Epithelial cell of esophagus (primary cell): Measurements from ENCODE around the gene KATNA1.
"Not testable (repeated sequence)": the region's sequence is repeated elsewhere in the genome, so short reads cannot be mapped to it uniquely, and the experiment has no call there.

Experiments
- DNase-seq: peaks from one replicate; pipeline ENCODE4 v3.0.0; 2010; ENCODE audit warnings: low read depth
- H3K4me3 ChIP-seq: 2 replicates; pipeline ENCODE4 v1.5.1; 2011; ENCODE audit warnings: mild to moderate bottlenecking, low read length, control low read depth
- CTCF ChIP-seq: IDR thresholded peaks from 2 replicates; pipeline ENCODE4 v1.5.1; 2011; ENCODE audit warnings: low read depth, mild to moderate bottlenecking, low read length, control low read depth, inconsistent platforms; ENCODE audit not compliant: insufficient read depth; ENCODE audit errors: missing control alignments

Gene KATNA1

DNA sequence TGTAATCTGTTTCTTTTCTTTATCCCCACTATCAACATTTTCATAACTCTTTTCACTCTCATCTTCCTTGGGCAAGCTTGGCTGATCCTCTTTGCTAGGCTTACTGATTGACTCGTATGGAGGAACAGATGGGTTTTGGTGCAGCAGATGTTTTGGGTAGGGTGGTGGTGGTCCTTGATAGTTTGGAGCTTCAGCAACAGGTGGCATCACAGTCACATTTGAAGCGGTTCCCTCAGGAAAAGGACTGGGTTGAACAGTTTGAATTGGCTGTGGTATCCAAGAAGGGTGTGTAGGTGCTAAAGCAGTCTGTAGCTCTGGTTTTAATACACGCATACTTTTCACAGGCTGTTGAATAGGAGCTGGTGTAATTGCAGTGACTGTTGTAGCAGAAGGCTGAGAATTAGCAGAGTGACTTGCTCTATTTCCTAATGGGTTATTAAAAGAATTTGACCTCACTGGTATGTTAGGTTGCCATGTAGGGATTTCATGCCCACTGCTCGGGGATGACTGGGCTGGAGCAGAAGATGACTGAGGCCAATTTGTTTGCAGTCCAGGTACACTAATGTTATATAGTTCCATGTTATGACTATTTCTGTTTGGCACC lies 34.8 kb upstream of the KATNA1 start:
- TF ChIP-seq CTCF = no peak
- no peak for DNase-seq
- no peak overlapping the region for H3K4me3 ChIP-seq

- not testable (repeated sequence) for DNase-seq, H3K4me3 ChIP-seq
These were observed 33.3 kb upstream of the KATNA1 start for GRCh38 chr6:149681845-149682244.

- no peak for TF ChIP-seq CTCF
- H3K4me3 ChIP-seq = no peak overlapping the region
- no peak for DNase-seq
These were observed 32.7 kb upstream of the KATNA1 start for GRCh38 chr6:149681209-149681608.

DNA sequence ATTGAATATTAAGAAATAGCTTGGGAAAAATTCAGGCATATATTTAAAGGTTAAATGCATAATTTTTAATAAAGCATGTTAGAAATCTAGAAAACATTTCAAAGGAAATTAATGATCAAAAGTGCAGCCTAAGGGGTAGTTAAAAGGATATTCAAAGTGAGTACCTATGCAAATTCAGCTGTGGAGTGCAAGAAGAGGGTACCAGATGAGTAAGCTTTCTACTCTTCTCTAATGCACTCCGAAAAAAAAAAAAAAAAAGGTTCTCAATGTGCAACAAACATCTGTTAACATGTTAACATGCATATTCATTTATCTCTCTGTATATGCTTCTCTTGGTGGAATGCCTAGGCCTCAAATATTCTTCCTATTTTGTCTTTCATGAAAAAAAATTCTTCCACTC lies 32.0 kb upstream of the KATNA1 start:
- no peak for TF ChIP-seq CTCF
- H3K4me3 ChIP-seq = no peak overlapping the region
- no peak for DNase-seq

DNA sequence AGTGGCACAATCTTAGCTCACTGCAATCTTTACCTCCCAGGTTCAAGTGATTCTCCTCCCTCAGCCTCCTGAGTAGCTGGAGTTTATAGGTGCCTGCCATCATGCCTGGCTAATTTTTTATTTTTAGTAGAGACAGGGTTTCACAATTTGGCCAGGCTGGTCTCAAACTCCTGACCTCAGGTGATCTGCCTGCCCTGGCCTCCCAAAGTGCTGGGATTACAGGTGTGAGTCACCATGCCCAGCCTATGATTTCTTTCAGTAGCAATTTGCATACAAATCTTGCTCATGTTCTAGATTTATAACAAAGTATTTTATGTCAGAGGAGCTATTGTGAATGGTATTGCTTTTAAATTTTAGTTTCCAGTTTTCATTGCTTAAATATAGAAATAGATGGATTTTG lies 23.8 kb upstream of the KATNA1 start:
- not testable (repeated sequence) for H3K4me3 ChIP-seq, DNase-seq

GRCh38 chr6:149660028-149660427 lies 11.5 kb upstream of the KATNA1 start:
- no peak overlapping the region for H3K4me3 ChIP-seq
- TF ChIP-seq CTCF = no peak
- no peak for DNase-seq

GRCh38 chr6:149657441-149657840 lies 8.9 kb upstream of the KATNA1 start:
- no peak for DNase-seq
- no peak overlapping the region for H3K4me3 ChIP-seq
- TF ChIP-seq CTCF = no peak

- TF ChIP-seq CTCF = no peak
- no peak overlapping the region for H3K4me3 ChIP-seq
- DNase-seq = no peak
These were observed 2.5 kb upstream of the KATNA1 start for GRCh38 chr6:149651056-149651455.
